HG02798 (cell line): ENCODE results near the gene SKIC2.
"Not testable (repeated sequence)": the region's sequence is repeated elsewhere in the genome, so short reads cannot be mapped to it uniquely, and the experiment has no call there.

ENCODE experiments used
- ATAC-seq: cut with Tn5 transposase; IDR thresholded peaks from one replicate; pipeline ENCODE4 v1.9.1; 2021; ENCODE audit warnings: mild to moderate bottlenecking; ENCODE audit not compliant: unreplicated experiment, poor library complexity

The SKIC2 gene

DNA sequence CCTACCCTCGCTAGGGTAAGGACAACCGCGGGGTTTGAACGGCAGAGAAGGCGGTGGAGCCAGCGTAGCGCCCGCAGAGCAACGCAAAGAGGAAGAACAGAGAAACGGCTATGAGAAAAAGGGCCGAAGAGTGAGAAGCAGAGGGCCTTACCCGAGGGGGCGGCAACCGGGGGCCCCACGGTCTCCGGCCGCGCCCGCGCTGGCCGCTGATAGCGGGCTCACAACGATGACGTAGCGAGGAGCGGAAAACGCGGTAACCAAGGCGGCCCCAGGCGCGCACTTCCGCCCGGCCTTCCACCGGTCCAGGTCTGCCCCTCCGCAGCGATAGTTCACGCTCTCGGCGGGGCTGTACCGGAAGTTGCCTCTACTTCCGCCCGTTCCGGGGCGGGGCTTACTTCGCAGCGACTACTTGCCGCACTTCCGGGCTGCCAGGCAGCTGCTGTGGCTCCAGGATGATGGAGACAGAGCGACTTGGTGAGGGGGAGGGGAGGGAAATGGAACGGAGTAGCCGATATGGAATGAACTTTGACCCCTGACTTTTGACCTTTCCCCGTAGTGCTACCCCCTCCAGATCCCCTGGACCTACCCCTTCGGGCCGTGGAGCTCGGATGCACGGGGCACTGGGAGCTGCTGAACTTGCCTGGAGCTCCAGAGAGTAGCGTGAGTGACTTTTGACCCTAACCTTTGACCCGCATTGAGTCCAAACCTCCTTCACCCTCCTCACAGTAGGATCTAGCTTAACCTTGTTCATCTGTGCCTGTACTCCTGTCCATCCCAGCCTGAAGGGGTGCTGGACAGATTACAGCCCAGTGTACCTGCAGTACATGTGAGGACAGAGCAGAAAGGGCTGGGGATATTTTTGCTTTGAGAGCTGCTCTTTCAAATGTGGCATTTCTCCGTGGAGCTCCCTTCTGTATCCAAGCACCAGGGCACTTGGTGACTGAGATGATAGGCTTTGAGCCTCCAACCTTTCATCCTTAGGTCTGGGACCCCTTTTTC, at the start of gene SKIC2, which contains the start of gene NELFE:
Gene SKIC2 (plus strand): TSS at position 435 of the 999 bp plus-strand sequence. CDS start 18 bp downstream, at position 453.
Gene NELFE (minus strand): TSS at position 231 of the 999 bp plus-strand sequence. CDS start 525 bp downstream, outside the sequence.
- ATAC-seq: peak; percentile 98

DNA sequence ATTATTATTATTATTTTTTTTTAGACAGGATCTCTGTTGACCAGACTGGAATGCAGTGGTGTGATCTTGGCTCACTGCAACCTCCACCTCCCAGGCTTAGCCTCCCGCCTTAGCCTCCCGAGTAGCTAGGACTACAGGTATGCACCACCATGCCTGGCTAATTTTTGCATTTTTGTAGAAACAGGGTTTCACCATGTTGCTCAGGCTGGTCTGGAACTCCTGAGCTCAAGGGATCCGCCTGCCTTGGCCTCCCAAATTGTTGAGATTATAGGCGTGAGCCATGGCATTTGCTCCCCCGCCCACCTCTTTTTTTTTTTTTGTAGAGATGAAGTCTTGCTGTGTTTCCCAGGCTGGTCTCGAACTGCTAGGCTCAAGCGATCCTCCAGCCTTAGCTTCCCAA, 49.7 kb upstream of the SKIC2 start:
- ATAC-seq: not testable (repeated sequence)

DNA sequence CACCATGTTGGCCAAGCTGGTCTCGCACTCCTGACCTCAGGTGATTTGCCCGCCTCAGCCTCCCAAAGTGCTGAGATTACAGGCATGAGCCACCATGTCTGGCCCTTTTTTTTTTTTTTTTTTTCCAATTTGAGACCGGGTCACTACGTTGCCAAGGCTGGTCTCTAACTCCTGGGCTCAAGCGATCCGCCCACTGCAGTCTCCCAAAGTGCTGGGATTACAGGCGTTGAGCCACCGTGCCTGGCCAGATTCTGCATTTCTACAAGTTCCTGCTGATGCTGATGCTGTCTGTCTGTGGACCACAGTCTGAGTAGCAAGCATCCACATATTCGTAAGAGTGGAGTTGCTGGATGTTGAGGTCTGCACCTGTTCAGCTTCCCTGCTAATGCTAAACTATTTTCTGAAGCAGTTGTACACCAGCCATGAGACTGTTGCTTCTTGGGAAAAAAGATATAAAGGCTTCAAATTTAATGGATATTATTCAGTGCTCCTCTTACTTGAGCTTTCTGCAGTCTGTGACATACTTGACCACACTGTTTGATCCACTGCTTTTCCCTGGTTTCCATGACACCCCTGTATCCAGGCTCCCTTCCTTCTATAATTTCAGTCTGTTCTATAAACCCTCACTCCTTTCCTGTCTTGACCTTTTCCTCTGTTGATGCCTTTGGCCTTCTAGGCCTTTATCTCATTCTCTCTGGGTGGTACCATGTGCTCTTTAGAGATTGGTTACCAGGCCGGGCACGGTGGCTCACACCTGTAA, 47.0 kb upstream of the SKIC2 start:
- no peak for ATAC-seq

DNA sequence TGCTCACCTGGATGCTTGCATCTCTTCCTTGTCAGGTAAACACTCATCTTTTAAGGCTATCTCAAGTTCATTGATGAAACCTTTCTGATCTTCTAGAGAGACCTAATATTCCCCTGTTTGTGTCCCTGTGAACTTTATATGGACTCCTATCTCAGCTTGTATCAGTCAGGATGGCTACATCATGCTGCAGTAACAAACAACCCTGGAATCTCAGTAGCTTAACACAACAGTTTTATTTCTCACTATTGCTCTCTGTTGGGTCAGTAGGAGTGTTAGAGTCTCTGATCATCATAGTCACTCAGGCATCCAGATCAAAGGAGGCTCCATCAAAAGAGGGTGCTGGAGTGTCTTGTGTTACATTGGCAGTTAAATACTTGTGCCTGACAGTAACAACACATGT, 43.6 kb upstream of the SKIC2 start:
- no peak for ATAC-seq

DNA sequence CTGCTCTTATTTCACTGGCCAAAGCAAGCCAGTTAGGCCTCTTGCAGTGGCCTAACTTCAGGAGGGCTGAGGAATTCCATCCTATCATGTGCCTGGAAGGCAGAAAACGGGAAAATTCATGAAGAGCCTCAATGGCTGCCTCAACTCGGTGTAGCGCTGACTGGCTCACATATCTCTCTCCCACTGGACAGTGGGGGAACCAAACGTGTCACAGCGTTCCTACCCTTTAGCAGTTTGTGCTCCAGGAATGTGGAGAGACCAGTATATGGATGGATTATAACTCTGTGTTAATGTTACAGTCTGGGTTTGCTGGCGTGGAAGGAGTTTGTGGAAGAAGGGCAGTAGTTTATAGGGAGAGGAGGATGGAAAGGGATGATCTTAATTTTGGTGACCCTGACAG, 43.2 kb upstream of the SKIC2 start:
- ATAC-seq: no peak

DNA sequence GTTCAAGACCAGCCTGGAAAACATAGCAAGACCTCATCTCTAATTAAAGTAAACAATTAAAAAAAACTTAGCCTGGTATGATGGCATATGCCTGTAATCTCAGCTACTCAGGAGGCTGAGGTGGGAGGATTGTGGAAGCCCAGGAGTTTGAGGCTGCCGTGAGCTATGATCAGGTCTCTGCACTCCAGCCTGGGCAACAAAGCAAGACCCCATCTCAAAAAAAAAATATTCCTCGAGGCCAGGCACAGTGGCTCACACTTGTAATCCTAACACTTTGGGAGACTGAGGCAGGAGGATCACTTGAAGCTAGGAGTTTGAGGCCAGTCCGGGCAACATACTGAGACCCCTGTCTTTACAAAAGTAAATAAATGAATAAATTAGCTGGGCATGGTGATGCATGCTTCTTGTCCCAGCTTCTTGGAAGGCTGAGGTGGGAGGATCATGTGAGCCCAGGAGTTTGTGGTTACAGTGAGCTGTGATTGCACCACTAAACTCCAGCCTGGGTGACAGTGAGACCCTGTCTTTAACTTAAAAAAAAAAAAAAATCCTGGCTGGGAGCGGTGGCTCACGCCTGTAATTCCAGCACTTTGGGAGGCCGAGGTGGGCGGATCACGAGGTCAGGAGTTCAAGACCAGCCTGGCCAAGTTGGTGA, 40.8 kb upstream of the SKIC2 start:
- no peak for ATAC-seq

DNA sequence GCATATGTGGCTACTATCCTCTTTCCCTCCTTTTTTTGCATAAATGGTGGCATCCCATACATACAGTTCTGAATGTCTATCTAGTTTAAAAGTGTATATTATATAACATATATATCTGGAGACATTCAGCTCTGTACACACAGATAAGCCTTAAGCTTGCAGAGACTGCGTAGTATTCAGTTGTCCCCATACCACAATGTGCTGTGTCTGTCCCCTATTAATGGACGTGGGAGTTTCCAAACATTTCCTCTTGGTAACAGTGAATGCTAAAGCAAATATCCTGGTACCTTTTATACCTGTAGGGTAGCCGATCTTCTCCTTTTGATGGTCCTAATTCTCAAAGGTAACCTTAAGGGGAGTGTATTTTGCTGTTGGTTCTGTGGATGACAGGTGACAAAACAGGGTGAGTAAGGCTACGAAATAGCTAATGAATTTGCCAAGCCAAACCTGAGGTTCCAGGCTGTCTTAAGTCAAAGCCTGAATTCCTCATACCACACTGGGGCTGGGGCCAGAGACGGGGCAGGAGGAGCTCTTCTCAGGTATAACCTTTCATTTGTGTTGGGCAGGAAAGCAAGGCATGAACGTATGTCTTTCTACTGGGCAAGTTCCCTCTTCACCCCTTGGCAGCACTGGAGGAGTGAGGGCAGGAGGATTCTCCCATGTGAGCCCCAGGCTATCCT, 39.2 kb upstream of the SKIC2 start:
- ATAC-seq: no peak

DNA sequence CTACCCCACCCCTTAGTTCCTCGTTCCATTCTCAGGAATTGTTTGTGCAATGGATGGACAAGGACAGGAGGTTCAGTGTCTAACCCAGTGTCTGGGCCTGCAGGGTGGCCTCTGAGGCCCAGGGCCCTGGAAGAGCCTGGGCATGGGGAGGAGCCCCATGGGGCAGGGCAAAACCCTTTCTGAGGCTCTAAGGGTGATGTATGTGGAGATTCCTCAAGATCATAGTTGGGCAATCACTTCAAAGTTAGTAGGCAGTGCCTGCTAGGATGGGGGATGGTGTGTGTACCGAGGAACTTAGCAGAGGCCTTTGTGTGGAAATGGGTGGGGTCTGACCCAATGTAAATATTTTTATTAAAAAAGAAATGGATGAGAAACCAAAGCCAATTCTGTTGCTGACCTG, 38.2 kb upstream of the SKIC2 start:
- ATAC-seq: no peak

DNA sequence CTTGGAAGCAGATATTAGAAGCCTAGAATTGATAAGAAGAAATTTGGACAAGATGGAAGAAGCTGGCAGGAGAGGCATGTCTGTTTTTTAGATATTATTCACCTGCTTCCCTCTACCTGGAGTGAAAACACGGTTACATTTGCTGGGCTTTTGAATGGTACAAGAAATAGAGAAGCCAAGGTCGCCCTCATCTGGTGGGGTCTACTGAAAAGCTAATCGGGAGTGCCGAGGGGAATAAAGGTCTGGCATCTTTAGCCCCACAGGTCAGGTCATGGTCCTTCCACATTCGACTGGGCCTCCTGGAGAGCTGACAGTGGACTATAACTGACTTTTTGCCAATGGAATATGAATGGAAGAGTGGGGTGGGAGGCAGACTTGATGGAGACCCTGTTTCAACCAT, 36.0 kb upstream of the SKIC2 start:
- no peak for ATAC-seq

DNA sequence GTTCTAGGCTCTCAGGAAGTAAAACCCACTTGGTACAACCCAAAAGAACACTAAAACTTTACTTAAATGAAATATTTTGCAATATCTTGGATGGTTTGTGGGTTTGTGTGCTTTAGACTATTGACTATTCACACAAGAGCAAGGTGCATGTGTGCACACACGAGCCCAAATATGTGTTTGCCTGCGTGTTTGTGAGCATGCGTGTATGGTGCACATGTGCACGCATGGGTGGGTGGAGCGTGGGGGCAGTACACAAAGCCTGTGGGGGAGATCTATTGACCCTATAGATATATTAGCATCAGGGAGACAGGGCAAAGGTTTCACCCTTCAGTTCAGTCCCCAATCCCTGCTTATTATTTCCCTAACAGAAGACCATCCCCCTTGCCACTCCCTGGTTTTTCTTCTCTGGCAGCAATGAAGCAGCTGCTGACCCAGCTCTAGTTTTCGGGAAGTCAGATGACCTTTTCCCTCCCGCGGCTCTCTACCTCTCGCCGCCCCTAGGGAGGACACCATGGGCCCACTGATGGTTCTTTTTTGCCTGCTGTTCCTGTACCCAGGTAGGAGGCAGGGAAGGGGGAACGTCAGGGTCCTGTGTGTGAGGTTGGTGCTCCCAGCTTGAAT, 31.6 kb upstream of the SKIC2 start, which contains the start of gene C2:
Gene C2 (plus strand): TSS at position 476 of the 621 bp plus-strand sequence. CDS start 36 bp downstream, at position 512.
- no peak for ATAC-seq

DNA sequence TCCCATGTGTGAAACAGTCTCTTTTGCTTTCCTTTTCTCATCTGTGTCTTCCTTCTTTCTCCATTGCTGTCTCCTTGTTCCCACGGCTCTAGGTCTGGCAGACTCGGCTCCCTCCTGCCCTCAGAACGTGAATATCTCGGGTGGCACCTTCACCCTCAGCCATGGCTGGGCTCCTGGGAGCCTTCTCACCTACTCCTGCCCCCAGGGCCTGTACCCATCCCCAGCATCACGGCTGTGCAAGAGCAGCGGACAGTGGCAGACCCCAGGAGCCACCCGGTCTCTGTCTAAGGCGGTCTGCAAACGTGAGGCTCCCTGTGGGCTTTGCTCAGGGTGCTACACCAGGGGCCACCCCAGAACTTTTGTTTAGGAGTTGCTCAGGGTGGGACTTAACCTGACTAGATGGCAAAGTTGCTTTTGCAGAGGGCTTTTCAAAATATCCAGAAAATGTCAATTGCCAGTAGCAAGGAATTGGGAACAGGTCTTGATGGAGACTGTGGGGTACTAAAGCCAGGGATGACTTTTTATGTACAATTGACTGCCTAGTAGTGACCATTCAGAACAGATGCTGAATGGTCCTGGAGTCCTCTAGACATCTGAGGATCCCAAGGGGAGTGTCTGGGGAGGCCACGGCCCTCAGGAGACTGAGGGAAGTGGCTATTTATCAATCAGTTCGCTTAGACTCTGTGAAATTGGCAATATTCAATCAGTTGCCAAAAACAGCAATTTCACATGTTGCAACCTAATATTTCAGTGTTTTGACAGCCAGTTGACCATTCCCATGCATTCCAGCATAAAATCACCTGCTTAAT, 30.9 kb upstream of the SKIC2 start:
- ATAC-seq: no peak

DNA sequence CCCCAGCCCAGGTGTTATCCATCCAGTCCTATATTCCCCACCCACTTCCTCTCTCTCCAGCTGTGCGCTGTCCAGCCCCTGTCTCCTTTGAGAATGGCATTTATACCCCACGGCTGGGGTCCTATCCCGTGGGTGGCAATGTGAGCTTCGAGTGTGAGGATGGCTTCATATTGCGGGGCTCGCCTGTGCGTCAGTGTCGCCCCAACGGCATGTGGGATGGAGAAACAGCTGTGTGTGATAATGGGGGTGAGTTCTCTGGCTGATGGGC, 30.4 kb upstream of the SKIC2 start:
- ATAC-seq: no peak

DNA sequence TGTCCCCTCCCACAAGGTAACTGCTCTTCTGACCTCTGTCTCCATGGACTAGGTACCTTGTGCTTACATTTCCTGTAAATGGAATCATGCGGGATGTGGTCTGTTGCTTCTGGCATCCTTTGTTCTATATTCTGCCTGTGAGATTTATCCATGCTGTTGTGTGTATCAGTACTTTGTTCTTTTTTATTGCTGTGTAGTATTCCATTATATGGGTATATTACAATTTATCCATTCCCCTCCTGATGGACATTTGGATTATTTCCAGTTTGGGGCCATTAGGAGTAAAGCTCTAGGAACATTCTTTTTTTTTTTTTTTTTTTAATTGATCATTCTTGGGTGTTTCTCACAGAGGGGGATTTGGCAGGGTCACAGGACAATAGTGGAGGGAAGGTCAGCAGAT, 28.0 kb upstream of the SKIC2 start:
- ATAC-seq: no peak

DNA sequence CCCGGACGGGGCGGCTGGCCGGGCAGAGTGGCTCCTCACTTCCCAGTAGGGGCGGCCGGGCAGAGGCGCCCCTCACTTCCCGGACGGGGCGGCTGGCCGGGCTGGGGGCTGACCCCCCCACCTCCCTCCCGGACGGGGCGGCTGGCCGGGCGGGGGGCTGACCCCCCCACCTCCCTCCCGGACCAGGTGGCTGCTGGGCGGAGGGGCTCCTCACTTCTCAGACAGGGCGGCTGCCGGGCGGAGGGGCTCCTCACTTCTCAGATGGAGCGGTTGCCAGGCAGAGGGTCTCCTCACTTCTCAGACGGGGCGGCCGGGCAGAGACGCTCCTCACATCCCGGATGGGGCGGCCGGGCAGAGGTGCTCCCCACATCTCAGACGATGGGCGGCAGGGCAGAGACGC, 26.8 kb upstream of the SKIC2 start:
- not testable (repeated sequence) for ATAC-seq

DNA sequence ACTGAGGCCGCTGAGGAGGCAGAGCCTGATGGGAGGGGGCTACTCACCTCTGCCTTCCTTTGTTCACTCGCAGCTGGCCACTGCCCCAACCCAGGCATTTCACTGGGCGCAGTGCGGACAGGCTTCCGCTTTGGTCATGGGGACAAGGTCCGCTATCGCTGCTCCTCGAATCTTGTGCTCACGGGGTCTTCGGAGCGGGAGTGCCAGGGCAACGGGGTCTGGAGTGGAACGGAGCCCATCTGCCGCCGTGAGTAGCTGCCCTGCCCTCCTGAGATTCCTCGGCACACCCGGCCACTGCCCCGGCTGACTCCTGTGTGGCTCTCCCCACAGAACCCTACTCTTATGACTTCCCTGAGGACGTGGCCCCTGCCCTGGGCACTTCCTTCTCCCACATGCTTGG, 25.4 kb upstream of the SKIC2 start:
- no peak for ATAC-seq

DNA sequence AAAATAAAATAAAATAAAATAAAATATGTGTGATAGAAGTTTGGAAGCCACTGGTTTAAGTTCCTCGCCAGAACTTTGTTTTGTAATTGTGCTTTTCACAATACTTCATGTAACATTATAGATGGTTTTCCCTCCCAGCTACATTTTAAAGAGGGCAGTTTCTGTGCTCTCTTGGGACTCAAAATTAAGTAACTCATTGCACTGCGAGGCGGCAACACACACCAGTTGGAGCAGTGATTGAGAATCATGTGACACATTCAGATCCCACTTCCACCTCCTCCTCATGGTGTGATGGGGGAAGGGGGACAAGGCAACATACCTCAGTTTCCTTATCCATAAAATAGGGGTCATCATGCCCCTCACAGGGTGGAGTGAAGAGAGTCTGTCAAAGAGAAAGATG, 24.0 kb upstream of the SKIC2 start:
- no peak for ATAC-seq

DNA sequence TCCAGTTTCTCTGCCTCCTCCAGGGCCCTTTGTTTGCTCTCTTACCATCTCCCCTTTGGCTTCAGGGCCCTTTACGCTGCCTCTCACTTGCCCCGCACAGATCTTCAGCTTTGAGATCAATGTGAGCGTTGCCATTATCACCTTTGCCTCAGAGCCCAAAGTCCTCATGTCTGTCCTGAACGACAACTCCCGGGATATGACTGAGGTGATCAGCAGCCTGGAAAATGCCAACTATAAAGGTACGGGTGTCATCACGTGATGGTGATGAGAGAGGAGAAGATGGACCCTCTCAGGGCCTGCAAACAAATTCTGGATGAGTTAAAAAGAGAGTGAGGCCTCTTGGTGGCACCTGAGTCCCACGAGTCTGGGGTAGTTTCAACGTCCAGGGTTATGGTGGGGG, 23.2 kb upstream of the SKIC2 start:
- ATAC-seq: no peak

DNA sequence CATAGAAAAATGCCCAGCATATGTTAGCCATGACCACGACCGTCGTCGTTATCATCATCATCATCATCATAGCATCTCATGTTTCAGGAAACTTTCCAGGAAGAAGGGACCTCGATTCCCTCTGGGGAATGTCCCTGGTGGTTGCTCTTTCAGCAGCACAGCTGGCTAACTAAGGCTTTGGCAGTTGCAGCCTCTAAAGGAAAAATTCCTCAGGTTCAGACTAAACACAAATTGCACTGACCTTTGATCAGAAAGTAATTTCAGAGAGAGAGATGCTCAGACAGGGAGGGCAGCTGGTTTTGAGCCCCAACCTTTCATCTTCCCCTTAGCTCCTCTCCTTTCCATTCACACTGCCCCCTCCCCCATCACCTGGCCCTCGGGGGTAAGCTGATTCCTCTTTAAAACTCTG, 18.7 kb upstream of the SKIC2 start:
- ATAC-seq: no peak

DNA sequence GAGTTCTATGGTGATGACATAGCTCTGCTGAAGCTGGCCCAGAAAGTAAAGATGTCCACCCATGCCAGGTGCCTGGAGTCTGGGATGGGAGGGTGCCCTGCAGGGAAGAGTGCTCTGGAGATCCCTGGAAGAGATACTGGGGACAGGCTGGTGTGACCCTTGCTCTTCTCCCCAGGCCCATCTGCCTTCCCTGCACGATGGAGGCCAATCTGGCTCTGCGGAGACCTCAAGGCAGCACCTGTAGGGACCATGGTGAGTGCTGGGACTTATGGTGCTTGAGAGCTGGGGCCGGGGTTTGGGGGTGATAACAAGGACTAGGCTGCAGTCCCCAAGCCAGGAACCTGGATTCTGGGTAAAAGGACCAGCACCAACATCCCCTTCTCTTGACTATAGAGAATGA, 15.2 kb upstream of the SKIC2 start:
- ATAC-seq: no peak
